Measurements from ENCODE around the gene RALGPS2. TPM values are rescaled to one million over a fixed set of nuclear protein-coding genes. Genes with fewer than 3 reads are reported as not detected.

RALGPS2 gene
- total RNA-seq, 1 experiment from 2014 or later: 238 TPM

GRCh38 chr1:178960482-178961240 is 235.6 kb downstream of the RALGPS2 start:
- Histone ChIP-seq H3K27me3 (ENCODE audit: low read length) (no peaks in the 10 kb centered on the region), H3K9me3 (ENCODE audit: low read length) (peaks cover 15% of the 10 kb centered on the region), H3K4me2 (ENCODE audit: low read depth, low read length, poor library complexity, severe bottlenecking) (no peak overlapping the region), H3K9me2 (replicated peaks; ENCODE audit: insufficient read depth, low read length) (no peaks in the 10 kb centered on the region), H3K4me1 (ENCODE audit: low read length) (no peaks in the 10 kb centered on the region), H3K9ac (ENCODE audit: low read length) (no peak overlapping the region), H4K20me1 (ENCODE audit: insufficient read depth, low read depth, low read length) (no peaks in the 10 kb centered on the region), H3K79me2 (ENCODE audit: low read length) (no peaks in the 10 kb centered on the region), H2AFZ (ENCODE audit: low read length) (no peak overlapping the region), H3K27ac (ENCODE audit: low read length) (no peak overlapping the region), H3K36me3 (ENCODE audit: insufficient read depth, low read length) (no peaks in the 10 kb centered on the region), H3K4me3 (ENCODE audit: low read length) (no peak overlapping the region)
- DNase-seq: no peak

GRCh38 chr1:178961331-178961730 is 236.3 kb downstream of the RALGPS2 start:
- Histone ChIP-seq H3K9me3 (ENCODE audit: low read length) (peaks cover 15% of the 10 kb centered on the region), H3K9me2 (replicated peaks; ENCODE audit: insufficient read depth, low read length) (no peaks in the 10 kb centered on the region), H3K4me2 (ENCODE audit: low read depth, low read length, poor library complexity, severe bottlenecking) (no peak overlapping the region), H3K4me3 (ENCODE audit: low read length) (no peak overlapping the region), H3K27ac (ENCODE audit: low read length) (no peak overlapping the region), H2AFZ (ENCODE audit: low read length) (no peak overlapping the region), H3K9ac (ENCODE audit: low read length) (no peak overlapping the region), H3K27me3 (ENCODE audit: low read length) (no peaks in the 10 kb centered on the region), H3K4me1 (ENCODE audit: low read length) (no peaks in the 10 kb centered on the region), H3K79me2 (ENCODE audit: low read length) (no peaks in the 10 kb centered on the region), H3K36me3 (ENCODE audit: insufficient read depth, low read length) (no peaks in the 10 kb centered on the region), H4K20me1 (ENCODE audit: insufficient read depth, low read depth, low read length) (no peaks in the 10 kb centered on the region)
- no peak for DNase-seq

- H4K20me1 ChIP-seq (ENCODE audit: insufficient read depth, low read depth, low read length): no peaks in the 10 kb centered on the region
- no peak overlapping the region for H3K4me2 ChIP-seq (ENCODE audit: low read depth, low read length, poor library complexity, severe bottlenecking)
- H3K4me1 ChIP-seq (ENCODE audit: low read length): no peaks in the 10 kb centered on the region
- H3K27ac ChIP-seq (ENCODE audit: low read length): no peak overlapping the region
- no peaks in the 10 kb centered on the region for H3K9me2 ChIP-seq (replicated peaks; ENCODE audit: insufficient read depth, low read length)
- H2AFZ ChIP-seq (ENCODE audit: low read length): no peak overlapping the region
- no peak for DNase-seq
- peaks cover 15% of the 10 kb centered on the region for H3K9me3 ChIP-seq (ENCODE audit: low read length)
- H3K36me3 ChIP-seq (ENCODE audit: insufficient read depth, low read length): no peaks in the 10 kb centered on the region
- H3K4me3 ChIP-seq (ENCODE audit: low read length): no peak overlapping the region
- no peaks in the 10 kb centered on the region for H3K79me2 ChIP-seq (ENCODE audit: low read length)
- H3K9ac ChIP-seq (ENCODE audit: low read length): no peak overlapping the region
- no peaks in the 10 kb centered on the region for H3K27me3 ChIP-seq (ENCODE audit: low read length)
Measured at GRCh38 chr1:178961868-178962267, 236.8 kb downstream of the RALGPS2 start.

DNA sequence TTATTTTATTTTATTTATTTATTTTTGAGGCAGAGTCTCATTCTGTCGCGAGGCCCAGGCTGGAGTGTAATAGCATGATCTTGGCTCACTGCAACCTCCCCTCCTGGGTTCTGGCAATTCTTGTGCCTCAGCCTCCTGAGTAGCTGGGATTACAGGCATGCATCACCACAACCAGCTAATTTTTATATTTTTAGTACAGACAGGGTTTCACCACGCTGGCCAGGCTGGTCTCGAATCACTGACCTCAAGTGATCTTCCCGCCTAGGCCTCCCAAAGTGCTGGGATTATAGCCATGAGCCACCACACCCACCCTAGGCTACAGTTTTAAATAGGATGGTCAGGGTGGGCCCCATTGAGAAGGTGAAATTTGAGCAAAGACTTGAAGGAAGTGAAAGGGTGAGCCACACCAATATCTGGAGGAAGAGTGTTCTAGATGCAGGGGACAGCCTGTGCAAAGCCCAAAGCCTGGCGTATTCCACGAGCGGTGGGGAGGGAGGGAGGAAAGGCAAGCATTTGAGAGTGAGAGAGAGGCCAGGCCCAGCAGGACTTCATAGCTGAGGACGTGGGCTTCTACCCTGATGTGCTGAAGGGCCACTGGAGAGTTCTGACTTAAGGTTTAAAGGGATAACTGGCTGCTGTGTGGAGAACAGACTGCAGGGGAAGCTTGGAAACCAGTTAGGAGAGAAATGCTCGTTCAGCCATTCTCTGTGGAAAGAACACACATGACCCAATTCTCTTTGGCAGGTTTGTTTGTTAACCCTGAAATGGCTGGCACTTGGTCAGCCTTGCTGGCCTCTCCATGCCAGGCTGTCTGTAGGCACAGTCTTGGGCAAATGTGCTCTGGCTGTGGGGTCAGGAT is 238.0 kb downstream of the RALGPS2 start:
- DNase-seq: no peak
- Histone ChIP-seq H3K9ac (ENCODE audit: low read length) (no peak overlapping the region), H3K27ac (ENCODE audit: low read length) (no peak overlapping the region), H4K20me1 (ENCODE audit: insufficient read depth, low read depth, low read length) (no peaks in the 10 kb centered on the region), H3K4me1 (ENCODE audit: low read length) (no peaks in the 10 kb centered on the region), H3K36me3 (ENCODE audit: insufficient read depth, low read length) (no peaks in the 10 kb centered on the region), H3K4me2 (ENCODE audit: low read depth, low read length, poor library complexity, severe bottlenecking) (no peak overlapping the region), H2AFZ (ENCODE audit: low read length) (no peak overlapping the region), H3K27me3 (ENCODE audit: low read length) (no peaks in the 10 kb centered on the region), H3K79me2 (ENCODE audit: low read length) (no peaks in the 10 kb centered on the region), H3K4me3 (ENCODE audit: low read length) (no peak overlapping the region), H3K9me3 (ENCODE audit: low read length) (peaks cover 15% of the 10 kb centered on the region), H3K9me2 (replicated peaks; ENCODE audit: insufficient read depth, low read length) (no peaks in the 10 kb centered on the region)

DNA sequence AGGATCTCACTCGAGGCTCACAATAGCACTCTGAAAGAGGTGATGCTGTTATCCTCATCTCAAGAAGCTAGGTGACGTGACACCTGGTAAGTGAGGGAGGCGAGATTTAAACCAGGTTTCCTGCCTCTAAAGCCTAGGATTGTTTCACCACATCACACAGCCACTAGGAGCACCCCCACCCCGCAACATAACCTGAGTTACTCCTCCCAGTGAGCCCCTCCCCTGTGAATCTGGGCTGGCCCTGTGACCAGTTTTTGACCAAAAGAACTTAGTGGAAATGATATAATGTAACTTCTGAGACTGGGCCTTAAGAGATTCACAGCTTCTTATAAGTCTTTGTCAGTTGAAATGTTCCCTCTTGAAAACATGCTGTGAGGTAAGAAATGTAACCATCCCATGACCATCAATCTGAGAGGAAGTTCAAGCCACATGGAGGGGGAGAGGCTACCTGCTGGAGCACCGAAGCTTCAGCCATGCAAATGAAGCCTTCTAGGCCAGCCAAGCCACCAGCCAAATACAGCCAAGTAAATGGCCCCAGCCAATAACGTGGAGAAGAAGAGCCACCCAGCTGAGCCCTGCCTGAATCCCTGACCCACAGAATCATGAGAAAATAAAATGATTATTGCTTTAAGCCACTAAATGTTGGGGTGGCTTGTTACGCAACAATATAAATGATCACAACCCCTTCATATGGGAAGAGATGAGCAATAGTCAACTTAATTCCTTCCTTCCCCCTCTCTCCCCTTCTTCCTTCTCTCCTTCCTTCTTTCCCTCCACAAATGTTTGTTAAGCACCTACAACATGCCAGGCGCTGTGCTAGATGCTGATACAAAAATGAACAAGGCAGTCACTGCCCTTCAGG is 239.7 kb downstream of the RALGPS2 start:
- H2AFZ ChIP-seq (ENCODE audit: low read length): no peak overlapping the region
- DNase-seq: no peak
- no peak overlapping the region for H3K27ac ChIP-seq (ENCODE audit: low read length)
- H3K9ac ChIP-seq (ENCODE audit: low read length): no peak overlapping the region
- H3K4me2 ChIP-seq (ENCODE audit: low read depth, low read length, poor library complexity, severe bottlenecking): no peak overlapping the region
- no peak overlapping the region for H3K4me3 ChIP-seq (ENCODE audit: low read length)
- no peaks in the 10 kb centered on the region for H3K9me2 ChIP-seq (replicated peaks; ENCODE audit: insufficient read depth, low read length)
- no peaks in the 10 kb centered on the region for H3K36me3 ChIP-seq (ENCODE audit: insufficient read depth, low read length)
- no peaks in the 10 kb centered on the region for H3K27me3 ChIP-seq (ENCODE audit: low read length)
- no peaks in the 10 kb centered on the region for H4K20me1 ChIP-seq (ENCODE audit: insufficient read depth, low read depth, low read length)
- peaks cover 15% of the 10 kb centered on the region for H3K9me3 ChIP-seq (ENCODE audit: low read length)
- no peaks in the 10 kb centered on the region for H3K4me1 ChIP-seq (ENCODE audit: low read length)
- H3K79me2 ChIP-seq (ENCODE audit: low read length): no peaks in the 10 kb centered on the region

- no peaks in the 10 kb centered on the region for H3K79me2 ChIP-seq (ENCODE audit: low read length)
- no peak overlapping the region for H2AFZ ChIP-seq (ENCODE audit: low read length)
- no peak overlapping the region for H3K4me3 ChIP-seq (ENCODE audit: low read length)
- no peaks in the 10 kb centered on the region for H3K36me3 ChIP-seq (ENCODE audit: insufficient read depth, low read length)
- H3K9ac ChIP-seq (ENCODE audit: low read length): no peak overlapping the region
- no peaks in the 10 kb centered on the region for H3K4me1 ChIP-seq (ENCODE audit: low read length)
- no peak overlapping the region for H3K4me2 ChIP-seq (ENCODE audit: low read depth, low read length, poor library complexity, severe bottlenecking)
- H3K27me3 ChIP-seq (ENCODE audit: low read length): no peaks in the 10 kb centered on the region
- H3K9me2 ChIP-seq (replicated peaks; ENCODE audit: insufficient read depth, low read length): no peaks in the 10 kb centered on the region
- H3K27ac ChIP-seq (ENCODE audit: low read length): no peak overlapping the region
- H3K9me3 ChIP-seq (ENCODE audit: low read length): peaks cover 15% of the 10 kb centered on the region
- DNase-seq: no peak
- no peaks in the 10 kb centered on the region for H4K20me1 ChIP-seq (ENCODE audit: insufficient read depth, low read depth, low read length)
Measured at GRCh38 chr1:178966312-178966711, 241.3 kb downstream of the RALGPS2 start.

DNA sequence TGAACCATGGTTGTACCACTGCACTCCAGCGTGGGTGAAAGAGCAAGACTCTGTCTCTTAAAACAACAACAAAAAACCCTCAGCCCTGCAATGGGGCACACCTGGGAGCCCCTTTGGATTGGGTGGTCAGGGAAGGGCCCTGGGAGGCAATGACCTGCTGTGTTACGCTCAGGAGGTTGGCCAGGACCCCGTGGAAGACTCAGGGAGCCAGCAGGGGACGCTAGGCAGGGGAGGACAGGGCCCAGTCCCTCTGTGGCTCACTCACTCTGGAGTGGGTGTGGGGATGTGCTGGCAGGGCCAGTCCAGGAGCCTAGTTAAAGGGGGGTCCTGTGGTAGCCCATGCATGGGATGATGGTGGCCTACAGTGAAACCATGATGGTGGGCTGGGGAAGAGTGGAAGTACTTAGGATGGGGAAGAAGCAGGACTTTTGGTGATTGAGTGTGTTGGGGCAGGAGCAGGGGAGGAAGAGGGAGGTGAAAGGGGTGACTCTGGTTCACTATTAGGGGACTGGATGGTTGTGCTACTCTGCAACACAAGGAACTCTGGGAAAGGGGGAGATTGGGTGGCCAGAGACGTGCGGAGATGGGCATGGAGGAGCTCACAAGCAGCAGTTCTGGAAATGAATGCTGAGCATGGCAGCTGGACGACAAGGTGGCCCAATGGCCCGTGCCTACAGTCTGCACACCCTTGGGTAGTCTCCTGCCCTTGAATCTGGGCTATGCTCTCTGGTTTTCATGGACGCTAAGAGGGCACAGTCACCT is 244.4 kb downstream of the RALGPS2 start:
- Histone ChIP-seq H4K20me1 (ENCODE audit: insufficient read depth, low read depth, low read length) (no peaks in the 10 kb centered on the region), H3K4me2 (ENCODE audit: low read depth, low read length, poor library complexity, severe bottlenecking) (no peak overlapping the region), H3K27ac (ENCODE audit: low read length) (no peak overlapping the region), H3K9ac (ENCODE audit: low read length) (no peak overlapping the region), H3K27me3 (ENCODE audit: low read length) (no peaks in the 10 kb centered on the region), H3K36me3 (ENCODE audit: insufficient read depth, low read length) (no peaks in the 10 kb centered on the region), H3K4me3 (ENCODE audit: low read length) (no peak overlapping the region), H2AFZ (ENCODE audit: low read length) (no peak overlapping the region), H3K9me3 (ENCODE audit: low read length) (peaks cover 13% of the 10 kb centered on the region), H3K4me1 (ENCODE audit: low read length) (peaks cover 4% of the 10 kb centered on the region), H3K79me2 (ENCODE audit: low read length) (no peaks in the 10 kb centered on the region), H3K9me2 (replicated peaks; ENCODE audit: insufficient read depth, low read length) (no peaks in the 10 kb centered on the region)
- no peak for DNase-seq
